GM23248 (cell line): Measurements from ENCODE around the gene VPS13D. TPM values are rescaled to one million over a fixed set of nuclear protein-coding genes. Genes with fewer than 3 reads are reported as not detected.

Experiments
- DNase-seq: peaks from one replicate; pipeline ENCODE4 v3.0.0-alpha.2; 2015
- H2AFZ ChIP-seq: fragments of 200-600 bp; sonication (generic); 2 replicates; pipeline ENCODE4 v1.6.1; 2016; ENCODE audit warnings: antibody characterized with exemption
- H3F3A ChIP-seq: fragments of 200-600 bp; sonication (generic); 2 replicates; pipeline ENCODE4 v1.6.1; 2016; ENCODE audit warnings: mild to moderate bottlenecking, antibody characterized with exemption, mixed run types; ENCODE audit not compliant: insufficient read depth
- H3K27ac ChIP-seq: fragments of 200-600 bp; sonication (generic); 2 replicates; pipeline ENCODE4 v1.5.1; 2016; ENCODE audit warnings: mild to moderate bottlenecking
- H3K27me3 ChIP-seq: fragments of 200-600 bp; sonication (generic); replicated peaks from 2 replicates; pipeline ENCODE4 v1.6.1; 2016; ENCODE audit warnings: mild to moderate bottlenecking; ENCODE audit not compliant: insufficient read depth
- H3K36me3 ChIP-seq: fragments of 200-600 bp; sonication (generic); 2 replicates; pipeline ENCODE4 v1.6.1; 2016; ENCODE audit warnings: low read depth, mild to moderate bottlenecking
- H3K4me1 ChIP-seq: fragments of 200-600 bp; sonication (generic); 2 replicates; pipeline ENCODE4 v1.6.1; 2016; ENCODE audit warnings: mild to moderate bottlenecking; ENCODE audit not compliant: insufficient read depth
- H3K4me2 ChIP-seq: fragments of 200-600 bp; sonication (generic); one replicate; pipeline ENCODE4 v1.6.1; 2016; ENCODE audit warnings: mild to moderate bottlenecking; ENCODE audit not compliant: unreplicated experiment
- H3K4me3 ChIP-seq: fragments of 200-600 bp; sonication (generic); 2 replicates; pipeline ENCODE4 v1.5.1; 2016; ENCODE audit warnings: mild to moderate bottlenecking
- H3K79me2 ChIP-seq: fragments of 200-600 bp; sonication (generic); 2 replicates; pipeline ENCODE4 v1.6.1; 2016; ENCODE audit warnings: mild to moderate bottlenecking; ENCODE audit not compliant: insufficient read depth
- H3K9ac ChIP-seq: fragments of 200-600 bp; sonication (generic); 2 replicates; pipeline ENCODE4 v1.6.1; 2016; ENCODE audit warnings: mild to moderate bottlenecking
- H3K9me2 ChIP-seq: fragments of 200-600 bp; sonication (generic); 2 replicates; pipeline ENCODE4 v1.6.1; 2016; ENCODE audit warnings: mixed run types, mild to moderate bottlenecking, moderate library complexity; ENCODE audit not compliant: insufficient read depth
- H3K9me3 ChIP-seq: fragments of 200-600 bp; sonication (generic); one replicate; pipeline ENCODE4 v1.6.1; 2017; ENCODE audit warnings: low read depth
- H4K20me1 ChIP-seq: fragments of 200-600 bp; sonication (generic); 2 replicates; pipeline ENCODE4 v1.6.0; 2016; ENCODE audit not compliant: insufficient read depth
- EZH2 ChIP-seq: fragments of 200-600 bp; sonication (generic); IDR thresholded peaks from 2 replicates; pipeline ENCODE4 v1.6.1; 2018; ENCODE audit warnings: antibody characterized with exemption, mild to moderate bottlenecking; ENCODE audit not compliant: insufficient read depth, poor library complexity, severe bottlenecking
- EZH2phosphoT487 ChIP-seq: fragments of 200-600 bp; sonication (generic); IDR thresholded peaks from 2 replicates; pipeline ENCODE4 v1.6.1; 2018; ENCODE audit warnings: antibody characterized with exemption, moderate library complexity, mild to moderate bottlenecking, low read depth; ENCODE audit not compliant: insufficient read depth
- WGBS, 2 experiments: methylation state at CpG; one replicate each; pipeline ENCODE4 v1.1.6; 2015 to 2017; ENCODE audit warnings: low lambda C conversion rate in 2 of 2, low coverage in 1 of 2; ENCODE audit errors: missing lambda C conversion rate in 2 of 2; 5-methylcytosine and 5-hydroxymethylcytosine counted together
- in situ Hi-C: fragments of 300-500 bp; cut with MboI; formaldehyde crosslinking; loops from 2 replicates; pipeline ENCODE4 v1.15.0; 2020
- polyA plus RNA-seq: library from polyadenylated mRNA; unstranded; fragments of >200 nt; fragmentation: Nextera tagmentation; extraction: Ambion mirVana; gene quantifications from 2 replicates; pipeline ENCODE4 v1.2.1, GENCODE V29; 2016
- total RNA-seq: library from RNA; depleted of rRNA; stranded (reverse); fragments of >200 nt; shearing (Covaris generic); gene quantifications from 2 replicates; pipeline ENCODE4 v1.2.3, GENCODE V29; 2014

Gene VPS13D
- total and polyA plus RNA-seq, 2 experiments from 2014 or later = 6.8 to 16.4 TPM

DNA sequence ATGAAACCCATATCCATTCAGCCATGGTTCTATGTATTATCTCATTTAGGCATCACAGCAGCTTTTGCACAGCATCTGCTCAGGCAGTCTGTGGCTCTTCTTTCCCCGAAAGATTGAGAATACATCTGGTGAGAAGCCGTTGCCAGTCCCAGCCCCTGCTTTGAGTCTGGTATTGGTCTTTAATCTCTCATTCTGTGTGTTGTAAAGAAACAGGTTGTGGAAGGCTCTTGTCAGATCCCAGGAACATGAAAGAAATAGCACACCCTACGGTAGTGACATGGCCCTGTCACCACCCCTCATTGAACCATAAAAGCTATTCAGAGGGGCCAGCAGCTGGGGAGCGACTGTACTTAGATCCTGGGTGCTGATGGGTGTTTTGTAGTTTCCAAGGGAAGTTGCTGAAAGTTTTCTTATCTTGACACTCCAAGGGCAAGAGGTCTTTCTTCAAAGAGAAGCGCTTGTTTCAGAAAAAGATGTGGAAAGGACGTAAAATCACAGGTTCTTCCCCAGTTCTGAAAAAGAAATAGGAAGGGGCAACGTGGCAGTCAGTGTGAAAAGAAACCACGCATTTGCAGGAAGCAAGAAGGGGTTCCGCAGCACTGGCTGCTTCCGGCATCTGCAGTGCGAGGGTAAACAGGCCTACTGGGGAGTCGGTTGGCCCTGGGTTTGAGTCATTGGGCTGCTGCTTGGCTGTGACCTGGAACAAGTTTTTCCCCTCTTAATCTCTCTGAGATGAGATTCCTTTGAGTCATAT, 243.1 kb downstream of the VPS13D start:
- Histone ChIP-seq H3K4me1 (peaks cover 13% of the 10 kb centered on the region), H3K27ac (no peak overlapping the region), H3K9ac (no peak overlapping the region), H3K9me3 (no peaks in the 10 kb centered on the region), H3F3A (peaks cover 9% of the 10 kb centered on the region; the same call in 1 of the 2 replicates), H2AFZ (no peak overlapping the region), H3K9me2 (no peaks in the 10 kb centered on the region), H3K79me2 (no peaks in the 10 kb centered on the region), H3K36me3 (no peaks in the 10 kb centered on the region), H3K4me2 (no peak overlapping the region), H3K27me3 (no peaks in the 10 kb centered on the region), H4K20me1 (no peaks in the 10 kb centered on the region), H3K4me3 (no peak overlapping the region)
- in situ Hi-C loops = no loop called here
- TF ChIP-seq EZH2phosphoT487 = no peak
- no peak for TF ChIP-seq EZH2
- WGBS, 2 experiments = 86 to 88% methylated on average over 12 of the region's 12 CpGs
- DNase-seq = no peak

DNA sequence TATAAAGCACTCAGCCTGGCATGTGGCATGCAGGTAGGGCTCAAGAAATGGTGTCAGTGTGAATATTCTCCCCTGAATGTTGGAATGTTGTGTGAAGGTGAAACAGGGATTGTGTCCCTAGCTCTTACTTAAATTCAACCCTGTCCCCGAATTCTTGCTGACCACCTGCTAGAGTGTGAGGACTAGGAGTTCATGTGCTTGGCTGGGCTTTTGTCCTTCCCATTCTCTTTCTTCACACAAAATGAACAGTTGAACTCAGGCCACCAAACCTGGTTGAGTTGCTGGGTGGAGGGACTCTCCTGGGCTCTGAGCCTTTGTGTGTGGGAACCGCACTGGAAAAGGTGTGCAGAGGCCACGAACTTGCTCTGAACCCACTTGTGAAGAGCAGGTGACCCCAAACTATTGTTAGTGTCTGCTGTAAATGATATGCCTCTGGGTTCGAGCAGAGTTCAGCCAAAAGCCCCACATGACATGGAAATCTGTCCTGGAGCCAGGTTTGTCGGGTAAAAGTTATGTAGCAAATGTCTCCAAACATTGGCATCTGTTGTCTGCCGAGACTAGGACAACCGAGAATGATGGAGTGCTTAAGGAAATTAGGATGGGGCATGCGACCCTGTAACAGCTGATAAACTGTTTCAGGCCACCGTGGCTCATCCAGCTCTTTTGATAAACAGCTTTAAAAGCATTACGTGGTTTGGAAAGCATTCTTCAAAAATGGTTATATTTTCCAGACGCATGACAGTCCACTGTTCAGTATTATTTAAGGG, 243.9 kb downstream of the VPS13D start:
- H4K20me1 ChIP-seq = no peaks in the 10 kb centered on the region
- 53 to 58% methylated on average over 11 of the region's 11 CpGs for WGBS, 2 experiments
- in situ Hi-C loops = no loop called here
- H3K9me3 ChIP-seq = no peaks in the 10 kb centered on the region
- H3K27ac ChIP-seq = no peak overlapping the region
- no peaks in the 10 kb centered on the region for H3K27me3 ChIP-seq
- peaks cover 14% of the 10 kb centered on the region for H3F3A ChIP-seq
- TF ChIP-seq EZH2phosphoT487 (no peak), EZH2 (no peak)
- H2AFZ ChIP-seq = no peak overlapping the region
- H3K4me3 ChIP-seq = no peak overlapping the region
- H3K36me3 ChIP-seq = no peaks in the 10 kb centered on the region
- H3K4me1 ChIP-seq = peaks cover 20% of the 10 kb centered on the region
- no peaks in the 10 kb centered on the region for H3K79me2 ChIP-seq
- no peak overlapping the region for H3K4me2 ChIP-seq
- H3K9me2 ChIP-seq = no peaks in the 10 kb centered on the region
- H3K9ac ChIP-seq = no peak overlapping the region
- no peak for DNase-seq

DNA sequence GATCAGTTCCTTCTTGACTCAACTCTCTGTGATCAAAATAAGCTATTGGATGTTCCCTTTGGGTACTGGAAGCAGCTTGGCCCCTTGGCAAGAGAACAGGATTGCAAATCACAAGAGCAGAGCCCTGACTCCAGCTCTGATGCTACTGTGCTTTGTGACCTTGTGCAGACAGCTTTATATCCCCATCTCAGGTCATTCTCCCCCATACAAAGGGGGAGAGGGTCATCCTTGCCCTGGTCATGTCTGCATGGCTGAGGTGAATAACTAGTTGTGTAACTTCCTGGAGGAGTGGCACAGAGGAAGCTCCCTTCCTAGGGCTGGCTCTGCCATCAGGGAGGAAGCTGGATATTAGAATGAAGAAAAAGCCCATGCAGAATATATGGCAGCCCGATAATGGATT, 245.3 kb downstream of the VPS13D start:
- TF ChIP-seq EZH2 (no peak), EZH2phosphoT487 (no peak)
- H3K9me3 ChIP-seq = no peaks in the 10 kb centered on the region
- no peak overlapping the region for H3K4me2 ChIP-seq
- H3F3A ChIP-seq = peaks cover 20% of the 10 kb centered on the region
- in situ Hi-C loops = no loop called here
- no peaks in the 10 kb centered on the region for H3K79me2 ChIP-seq
- no peaks in the 10 kb centered on the region for H4K20me1 ChIP-seq
- DNase-seq = no peak
- peaks cover 30% of the 10 kb centered on the region for H3K4me1 ChIP-seq
- H3K4me3 ChIP-seq = no peak overlapping the region
- WGBS, 2 experiments = 79 to 97% methylated on average over 1 of the region's 1 CpG
- H3K9me2 ChIP-seq = no peaks in the 10 kb centered on the region
- H3K9ac ChIP-seq = no peak overlapping the region
- H3K36me3 ChIP-seq = no peaks in the 10 kb centered on the region
- H3K27me3 ChIP-seq = no peaks in the 10 kb centered on the region
- no peak overlapping the region for H2AFZ ChIP-seq
- H3K27ac ChIP-seq = no peak overlapping the region

DNA sequence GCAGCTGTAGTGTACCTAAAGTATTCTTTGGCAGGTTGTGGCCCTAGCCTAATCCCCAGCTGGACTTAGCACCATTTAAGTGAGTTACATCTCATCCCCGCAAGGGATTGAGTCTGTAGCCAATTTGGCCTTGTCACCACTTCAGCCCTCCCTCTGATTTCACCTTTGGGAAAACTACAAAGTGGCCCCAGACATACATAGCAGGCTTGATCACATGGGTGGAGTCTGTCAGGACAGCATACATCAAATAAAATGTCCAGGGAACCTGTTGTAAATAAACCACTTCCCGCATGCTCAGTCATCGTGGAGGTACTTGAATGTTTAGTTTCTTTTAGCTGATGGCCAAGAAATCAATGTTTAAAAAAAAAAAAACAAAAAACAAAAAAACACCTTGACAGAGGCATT, 245.7 kb downstream of the VPS13D start:
- no peaks in the 10 kb centered on the region for H3K27me3 ChIP-seq
- H3K4me1 ChIP-seq = peaks cover 34% of the 10 kb centered on the region
- H2AFZ ChIP-seq = no peak overlapping the region
- H3K36me3 ChIP-seq = no peaks in the 10 kb centered on the region
- no peak for DNase-seq
- in situ Hi-C loops = no loop called here
- no peak overlapping the region for H3K9ac ChIP-seq
- H3K27ac ChIP-seq = no peak overlapping the region
- H3K4me2 ChIP-seq = no peak overlapping the region
- 88 to 92% methylated on average over 3 of the region's 3 CpGs for WGBS, 2 experiments
- no peaks in the 10 kb centered on the region for H3K9me3 ChIP-seq
- H3K4me3 ChIP-seq = no peak overlapping the region
- H4K20me1 ChIP-seq = no peaks in the 10 kb centered on the region
- no peaks in the 10 kb centered on the region for H3K9me2 ChIP-seq
- no peak for TF ChIP-seq EZH2phosphoT487
- TF ChIP-seq EZH2 = no peak
- no peaks in the 10 kb centered on the region for H3K79me2 ChIP-seq
- peaks cover 24% of the 10 kb centered on the region for H3F3A ChIP-seq
